Activated effector memory CD4-positive, alpha-beta T cell treated with Interleukin-2 at 50 U/mL for 16 hours (primary cell): ENCODE data around the gene BCORL1.
A peak's percentile ranks its signal among the peaks of the same experiment; 100 is the strongest.

ENCODE experiments used
- DNase-seq: peaks from one replicate; pipeline ENCODE4 v3.0.0-alpha.2; 2020

BCORL1 gene

GRCh38 chrX:129982300-129983251 lies at the start of gene BCORL1:
Gene BCORL1 (plus strand): TSS chrX:129982635. CDS start chrX:130005232, 22,597 bp downstream.
- peak; percentile 82 for DNase-seq

- no peak for DNase-seq
Measured at GRCh38 chrX:129932821-129933321, 49.6 kb upstream of the BCORL1 start.

- DNase-seq: no peak
Measured at GRCh38 chrX:129933700-129934099, 48.7 kb upstream of the BCORL1 start.

GRCh38 chrX:129934461-129934860 lies 48.0 kb upstream of the BCORL1 start:
- no peak for DNase-seq

- no peak for DNase-seq
Measured at GRCh38 chrX:129934952-129935351, 47.5 kb upstream of the BCORL1 start.

GRCh38 chrX:129938081-129938480 lies 44.4 kb upstream of the BCORL1 start:
- DNase-seq: no peak

- DNase-seq: no peak
Measured at GRCh38 chrX:129939986-129940385, 42.4 kb upstream of the BCORL1 start.

- no peak for DNase-seq
Measured at GRCh38 chrX:129940721-129941120, 41.7 kb upstream of the BCORL1 start.

GRCh38 chrX:129945131-129945530 lies 37.3 kb upstream of the BCORL1 start:
- DNase-seq: no peak

- DNase-seq: no peak
Measured at GRCh38 chrX:129953334-129953648, 29.1 kb upstream of the BCORL1 start.

GRCh38 chrX:129953881-129954280 lies 28.6 kb upstream of the BCORL1 start:
- no peak for DNase-seq

GRCh38 chrX:129954804-129955203 lies 27.6 kb upstream of the BCORL1 start:
- no peak for DNase-seq

- DNase-seq: no peak
Measured at GRCh38 chrX:129955682-129956081, 26.8 kb upstream of the BCORL1 start.

GRCh38 chrX:129956145-129956544 lies 26.3 kb upstream of the BCORL1 start:
- DNase-seq: no peak

- no peak for DNase-seq
Measured at GRCh38 chrX:129956765-129957164, 25.7 kb upstream of the BCORL1 start.

GRCh38 chrX:129957241-129958082 lies 25.0 kb upstream of the BCORL1 start:
- DNase-seq: no peak

- DNase-seq: no peak
Measured at GRCh38 chrX:129958083-129958465, 24.4 kb upstream of the BCORL1 start.

- no peak for DNase-seq
Measured at GRCh38 chrX:129958814-129959492, 23.5 kb upstream of the BCORL1 start.

GRCh38 chrX:129959493-129959832 lies 23.0 kb upstream of the BCORL1 start:
- DNase-seq: no peak

- peak; percentile 59 for DNase-seq
Measured at GRCh38 chrX:129961180-129962083, 21.0 kb upstream of the BCORL1 start.

- DNase-seq: no peak
Measured at GRCh38 chrX:129963729-129964128, 18.7 kb upstream of the BCORL1 start.

GRCh38 chrX:129965166-129965565 lies 17.3 kb upstream of the BCORL1 start:
- DNase-seq: no peak
